ENCODE measurements around the gene DYDC2.
"Not testable (repeated sequence)": the region's sequence is repeated elsewhere in the genome, so short reads cannot be mapped to it uniquely, and the experiment has no call there.

The DYDC2 gene

DNA sequence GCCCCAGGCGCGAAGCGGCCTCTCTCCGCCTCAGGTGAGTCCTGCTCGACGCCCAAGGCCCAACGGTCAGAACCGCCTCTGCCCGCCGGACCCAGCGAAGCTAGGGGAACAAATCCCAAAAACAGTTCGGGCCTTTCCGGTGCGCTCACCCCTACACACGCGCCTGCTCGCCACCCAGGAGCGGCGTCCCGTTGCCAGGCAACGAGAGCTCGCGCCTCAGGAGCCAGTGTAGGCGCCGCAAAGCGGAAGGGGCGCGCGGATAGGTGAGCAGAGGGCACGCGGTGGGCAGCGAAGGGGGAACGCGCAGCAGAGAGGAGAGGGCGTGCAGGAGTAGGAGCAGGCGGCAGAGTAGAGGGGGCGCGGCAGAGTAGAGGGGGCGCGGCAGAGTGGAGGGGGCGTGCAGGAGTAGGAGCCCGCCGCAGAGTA is at the start of gene DYDC2, which contains the start of gene DYDC1:
Gene DYDC2, plus strand, starts transcription at position 219 of the 426 bp plus-strand sequence. CDS start 5,663 bp downstream, outside the sequence.
Gene DYDC1, minus strand, starts transcription at position 193 of the 426 bp plus-strand sequence. CDS start 4,154 bp downstream, outside the sequence.
- peak; percentile 6 for DNase-seq

DNA sequence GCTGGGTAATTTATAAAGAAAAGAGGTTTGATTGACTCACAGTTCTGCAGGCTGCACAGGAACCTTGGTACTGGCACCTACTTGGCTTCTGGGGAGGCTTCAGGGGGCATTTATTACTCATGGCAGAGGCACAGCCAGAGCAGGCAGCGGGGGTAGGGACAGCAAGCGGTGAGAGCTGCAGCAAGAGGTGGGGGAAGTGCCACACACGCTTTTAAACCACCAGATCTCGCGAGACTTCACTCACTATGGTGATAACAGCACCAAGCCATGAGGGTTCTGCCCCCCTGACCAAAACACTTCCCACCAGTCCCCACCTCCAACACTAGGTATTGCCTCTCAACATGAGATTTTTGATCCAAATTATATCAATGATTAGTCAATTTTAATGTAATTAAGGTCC is 43.1 kb upstream of the DYDC2 start:
- no peak for DNase-seq

DNA sequence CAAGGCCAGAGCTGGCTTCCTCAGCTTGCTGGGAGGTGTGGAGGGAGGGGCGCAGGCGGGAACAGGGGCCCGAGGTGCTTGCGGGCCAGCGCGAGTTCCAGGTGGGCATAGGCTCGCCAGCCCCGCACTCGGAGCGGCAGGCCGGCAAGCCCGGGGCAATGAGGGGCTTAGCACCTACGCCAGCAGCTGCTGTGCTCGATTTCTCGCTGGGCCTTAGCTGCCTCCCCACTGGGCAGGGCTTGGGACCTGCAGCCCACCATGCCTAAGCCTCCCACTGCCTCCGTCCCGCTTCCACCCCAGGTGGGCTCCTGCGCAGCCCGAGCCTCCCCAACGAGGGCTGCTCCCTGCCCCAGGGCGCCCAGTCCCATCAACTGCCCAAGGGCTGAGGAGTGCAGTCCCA is 41.2 kb upstream of the DYDC2 start:
- DNase-seq = no peak

GRCh38 chr10:80318742-80319141 is 37.8 kb upstream of the DYDC2 start:
- no peak for DNase-seq

DNA sequence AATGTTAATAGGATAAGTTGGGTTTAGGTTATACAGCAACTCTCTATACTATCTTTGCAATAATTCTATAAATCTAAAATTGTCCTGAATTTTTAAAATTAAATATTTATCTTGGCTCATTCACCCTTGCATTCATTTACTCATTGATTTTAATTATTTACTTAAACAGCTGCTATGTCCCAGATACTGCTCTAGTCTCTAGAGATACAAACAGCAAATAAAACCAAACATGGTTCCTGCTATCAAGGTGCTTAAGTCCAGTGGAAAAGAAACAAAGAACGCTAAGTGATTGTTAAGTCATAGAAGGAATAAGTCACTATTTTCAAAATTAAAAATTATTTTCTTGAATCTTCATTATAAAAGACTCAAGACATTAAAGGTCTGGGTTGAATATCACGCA is 37.3 kb upstream of the DYDC2 start:
- DNase-seq = no peak

- DNase-seq = no peak
Measured at GRCh38 chr10:80319725-80320290, 36.8 kb upstream of the DYDC2 start.

GRCh38 chr10:80320377-80320776 is 36.2 kb upstream of the DYDC2 start:
- no peak for DNase-seq

- DNase-seq = no peak
Measured at GRCh38 chr10:80321183-80321582, 35.4 kb upstream of the DYDC2 start.

- DNase-seq = no peak
Measured at GRCh38 chr10:80322158-80322557, 34.4 kb upstream of the DYDC2 start.

- no peak for DNase-seq
Measured at GRCh38 chr10:80322711-80323110, 33.9 kb upstream of the DYDC2 start.

DNA sequence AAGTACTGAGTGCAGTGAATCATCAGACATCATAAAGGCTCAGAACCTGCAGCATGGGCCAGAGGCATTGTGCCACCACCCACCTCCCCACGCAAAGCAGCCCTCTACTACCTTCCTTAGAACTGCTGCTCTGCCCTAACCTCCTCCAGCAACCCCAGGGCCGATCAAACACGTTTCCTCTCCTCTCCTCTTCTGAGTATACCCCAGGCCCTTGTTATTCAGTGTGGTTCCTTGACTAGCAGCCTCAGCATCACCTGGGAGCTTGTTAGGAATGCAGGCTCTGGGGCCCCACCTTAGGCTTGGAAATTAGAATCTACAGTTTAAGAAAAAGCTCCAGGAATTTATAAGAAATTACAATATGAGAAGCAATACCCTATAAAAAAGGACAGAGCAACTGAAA is 33.3 kb upstream of the DYDC2 start:
- DNase-seq = no peak

DNA sequence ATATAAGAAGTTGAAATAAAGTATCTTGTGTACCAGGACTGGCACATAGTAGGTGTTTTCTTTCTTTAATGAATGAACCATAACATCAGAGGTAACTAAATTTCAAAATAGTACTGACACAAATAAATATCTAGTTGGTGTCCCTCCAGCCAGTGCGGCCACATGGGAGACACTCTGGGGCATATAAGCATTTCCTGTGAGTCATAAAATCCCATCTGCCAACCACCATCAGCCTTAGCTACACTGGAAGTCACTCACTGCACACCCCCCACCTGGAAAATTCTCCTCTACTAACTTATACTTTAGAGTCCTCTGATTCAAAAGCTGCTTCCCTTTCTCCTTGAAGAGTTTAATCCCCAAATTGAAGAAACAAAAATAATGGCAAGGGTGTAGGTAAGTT is 32.5 kb upstream of the DYDC2 start:
- no peak for DNase-seq

- no peak for DNase-seq
Measured at GRCh38 chr10:80324891-80325364, 31.7 kb upstream of the DYDC2 start.

DNA sequence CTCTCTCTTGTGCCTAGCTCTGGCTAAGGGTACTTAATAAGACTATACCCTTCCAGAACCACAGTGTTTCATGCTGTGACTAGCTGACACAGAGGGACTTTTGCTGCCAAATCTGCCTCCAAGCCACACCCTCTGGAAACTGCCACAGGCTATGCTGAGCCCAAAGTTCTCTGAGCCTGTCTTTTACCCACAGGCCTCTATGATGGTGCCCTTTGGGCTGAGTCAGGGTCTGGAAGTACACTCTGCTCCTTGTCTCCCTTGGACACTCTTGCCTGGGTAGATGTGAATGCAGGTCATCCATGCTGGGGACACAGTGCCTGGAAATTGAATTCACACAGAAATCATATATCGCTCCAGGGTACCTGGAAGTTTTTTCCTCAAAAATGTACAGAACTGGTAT is 22.6 kb upstream of the DYDC2 start:
- no peak for DNase-seq

- no peak for DNase-seq
Measured at GRCh38 chr10:80344276-80344675, 12.3 kb upstream of the DYDC2 start.

DNA sequence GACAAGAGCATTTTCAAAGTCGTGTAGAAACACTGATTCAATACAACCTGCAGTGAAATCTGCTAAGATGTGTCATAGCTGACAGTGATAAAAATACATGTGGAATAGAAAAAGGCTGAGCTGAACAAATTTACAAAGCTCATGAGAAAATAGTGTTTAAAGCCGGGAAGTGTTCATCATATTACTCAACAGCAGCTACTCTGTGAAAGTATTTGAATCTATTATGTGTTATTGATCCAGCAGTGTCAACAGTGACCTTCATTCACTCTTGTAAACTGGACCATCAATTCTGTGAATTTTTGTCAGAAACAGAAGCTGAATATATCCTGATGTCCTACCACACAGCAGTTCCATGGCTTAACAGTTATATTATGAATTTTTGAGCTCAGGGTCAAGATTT is 11.7 kb upstream of the DYDC2 start:
- DNase-seq = no peak

GRCh38 chr10:80350251-80350650 is 6.3 kb upstream of the DYDC2 start:
- no peak for DNase-seq

- DNase-seq = no peak
Measured at GRCh38 chr10:80351220-80351619, 5.4 kb upstream of the DYDC2 start.

- no peak for DNase-seq
Measured at GRCh38 chr10:80356989-80357850, 639 bp downstream of the DYDC2 start.

- DNase-seq = no peak
Measured at GRCh38 chr10:80357851-80358125, 1.2 kb downstream of the DYDC2 start.

- not testable (repeated sequence) for DNase-seq
Measured at GRCh38 chr10:80358925-80359324, 2.3 kb downstream of the DYDC2 start.

GRCh38 chr10:80359644-80360043 is 3.1 kb downstream of the DYDC2 start:
- no peak for DNase-seq

DNA sequence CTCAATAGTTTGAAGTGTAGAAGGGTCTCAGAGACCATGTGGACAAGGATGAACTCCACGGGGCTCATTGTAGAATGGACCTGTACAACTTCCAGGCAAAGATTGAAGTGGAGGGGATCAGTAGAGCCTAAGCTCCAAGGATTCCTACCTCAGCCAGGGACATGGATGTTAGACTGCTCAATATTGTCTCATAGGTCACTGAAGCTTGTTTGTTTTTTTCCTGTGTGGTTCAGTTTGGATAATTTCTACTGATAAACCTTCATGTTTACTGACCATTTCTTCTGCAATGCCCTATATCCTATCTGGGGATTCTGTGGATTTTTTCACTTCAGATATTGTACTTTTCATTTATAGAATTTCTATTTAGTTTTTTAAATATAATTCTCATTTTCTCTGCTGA is 8.9 kb downstream of the DYDC2 start:
- no peak for DNase-seq

DNA sequence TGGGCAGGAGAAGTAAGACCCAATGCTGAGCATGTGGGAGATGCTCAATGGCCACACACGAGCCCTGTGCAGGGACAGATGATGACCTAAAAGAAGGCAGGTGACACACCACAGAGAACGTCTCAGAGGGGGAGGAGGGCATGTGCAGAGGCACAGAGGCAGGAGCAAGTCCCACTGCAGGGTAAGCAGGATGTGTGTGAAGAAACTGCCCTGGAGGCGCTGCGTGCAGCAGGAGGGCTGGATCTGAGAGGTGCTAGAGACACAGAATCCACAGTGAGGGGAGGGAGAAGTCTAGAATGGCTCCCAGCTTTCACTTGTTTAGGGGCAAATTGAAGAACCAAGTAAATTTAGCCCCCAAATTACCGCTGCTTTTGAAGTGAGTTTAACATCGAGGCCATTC is 14.9 kb downstream of the DYDC2 start:
- DNase-seq = no peak

- DNase-seq = no peak
Measured at GRCh38 chr10:80372675-80373074, 16.1 kb downstream of the DYDC2 start.

Measured in NCI-H2107 (cell line).